Keratinocyte (primary cell): Measurements from ENCODE around the gene ZNF662. TPM values are rescaled to one million over a fixed set of nuclear protein-coding genes. Genes with fewer than 3 reads are reported as not detected.

Experiments used
- DNase-seq: peaks from one replicate; pipeline ENCODE4 v3.0.0-alpha.2; 2011; ENCODE audit warnings: low read depth, missing footprints, low spot score
- FAIRE-seq: peaks from 2 replicates; lab custom pipeline; 2011; peaks lifted over from hg19 to GRCh38; lab: Jason Lieb, UNC
- H2AFZ ChIP-seq: 2 replicates; pipeline ENCODE4 v1.6.0; 2012; ENCODE audit warnings: low read length, control low read depth, inconsistent platforms; ENCODE audit not compliant: control insufficient read depth
- H3K27ac ChIP-seq: 2 replicates; pipeline ENCODE4 v1.5.1; 2011; ENCODE audit warnings: low read length; ENCODE audit not compliant: control insufficient read depth, insufficient read depth
- H3K27me3 ChIP-seq: 3 replicates; pipeline ENCODE4 v1.6.0; 2011; ENCODE audit warnings: low read length; ENCODE audit not compliant: control insufficient read depth, insufficient read depth; ENCODE audit errors: extremely low read depth
- H3K36me3 ChIP-seq, 2 experiments: 2 replicates in 1 of 2; 3 replicates in 1 of 2; pipeline ENCODE4 v1.5.1; 2011; ENCODE audit warnings: low read length in 2 of 2, mild to moderate bottlenecking in 1 of 2; ENCODE audit not compliant: control insufficient read depth in 2 of 2, insufficient read depth in 2 of 2; ENCODE audit errors: extremely low read depth in 1 of 2
- H3K4me1 ChIP-seq: 3 replicates; pipeline ENCODE4 v1.5.1; 2011; ENCODE audit warnings: low read length; ENCODE audit not compliant: control insufficient read depth, insufficient read depth; ENCODE audit errors: extremely low read depth
- H3K4me2 ChIP-seq: 3 replicates; pipeline ENCODE4 v1.6.0; 2011; ENCODE audit warnings: low read depth, low read length; ENCODE audit not compliant: control insufficient read depth, insufficient read depth; ENCODE audit errors: extremely low read depth
- H3K4me3 ChIP-seq, 3 experiments: fragments of 200-600 bp in 1 of 3; sonication (generic) in 1 of 3; 2 replicates in 2 of 3; 3 replicates in 1 of 3; pipeline ENCODE4 v1.5.1; 2011 to 2016; ENCODE audit warnings: low read length in 3 of 3, mild to moderate bottlenecking in 3 of 3, control low read depth in 2 of 3, inconsistent platforms in 1 of 3, low read depth in 1 of 3, mixed read lengths in 1 of 3, mixed run types in 1 of 3, moderate library complexity in 1 of 3; ENCODE audit not compliant: control insufficient read depth in 2 of 3, insufficient read depth in 2 of 3; ENCODE audit errors: extremely low read depth in 1 of 3
- H3K79me2 ChIP-seq: 2 replicates; pipeline ENCODE4 v1.6.0; 2012; ENCODE audit warnings: low read length; ENCODE audit not compliant: control insufficient read depth, insufficient read depth
- H3K9ac ChIP-seq: 3 replicates; pipeline ENCODE4 v1.6.0; 2011; ENCODE audit warnings: low read length; ENCODE audit not compliant: control insufficient read depth, insufficient read depth; ENCODE audit errors: extremely low read depth
- H3K9me1 ChIP-seq: 3 replicates; pipeline ENCODE4 v1.6.0; 2011; ENCODE audit warnings: low read length; ENCODE audit not compliant: control insufficient read depth, insufficient read depth; ENCODE audit errors: extremely low read depth
- H3K9me3 ChIP-seq: 2 replicates; pipeline ENCODE4 v1.5.1; 2012; ENCODE audit warnings: low read depth, low read length; ENCODE audit not compliant: control insufficient read depth
- H4K20me1 ChIP-seq: 3 replicates; pipeline ENCODE4 v1.6.0; 2011; ENCODE audit warnings: low read length; ENCODE audit not compliant: control insufficient read depth, insufficient read depth; ENCODE audit errors: extremely low read depth
- CTCF ChIP-seq, 3 experiments: IDR thresholded peaks in 1 of 3; conservative IDR thresholded peaks in 1 of 3; optimal IDR thresholded peaks in 1 of 3; 2 replicates in 2 of 3; 3 replicates in 1 of 3; pipeline versions ENCODE3 to v1.5.1; 2011; ENCODE audit warnings: low read length in 3 of 3, mild to moderate bottlenecking in 3 of 3, moderate library complexity in 2 of 3, control low read depth in 1 of 3, inconsistent platforms in 1 of 3; ENCODE audit not compliant: insufficient read depth in 2 of 3; ENCODE audit errors: extremely low read depth in 1 of 3
- EZH2 ChIP-seq: IDR thresholded peaks from one replicate; pipeline ENCODE4 v1.6.1; 2012; ENCODE audit warnings: inconsistent platforms, mild to moderate bottlenecking, low read length, moderate library complexity
- dilution Hi-C: fragments of 300-500 bp; cut with MboI; formaldehyde crosslinking; loops from one replicate; pipeline ENCODE4 v1.7.0; 2020; ENCODE audit warnings: low sequenced_read_pairs; ENCODE audit not compliant: extremely low pct_ligation_motif_present
- polyA plus RNA-seq, 5 experiments: library from polyadenylated mRNA; depleted of rRNA in 3 of 5; stranded (reverse) in 3 of 5; stranded (forward) in 1 of 5; unstranded in 1 of 5; fragments of >200 nt; gene quantifications; 1 replicate in 1 of 5; 2 replicates in 3 of 5; 3 replicates in 1 of 5; pipeline versions ENCODE4 v1.2.1 to v1.2.3, GENCODE V29; 2011 to 2012; ENCODE audit warnings: missing spikeins in 2 of 5, low read depth in 1 of 5, low replicate concordance in 1 of 5

ZNF662 gene
- polyA plus RNA-seq, 1 donor (not counting 4 experiments of a cell fraction or from before 2014, with no cell fraction given), result 1.4 TPM

GRCh38 chr3:42894698-42895579 lies 11.0 kb upstream of the ZNF662 start:
- no peaks in the 10 kb centered on the region for H3K79me2 ChIP-seq
- H3K9me3 ChIP-seq, result no peaks in the 10 kb centered on the region
- H3K9ac ChIP-seq, result no peak overlapping the region
- no peak overlapping the region for H2AFZ ChIP-seq
- H3K4me3 ChIP-seq, result no peak overlapping the region
- H4K20me1 ChIP-seq, result no peaks in the 10 kb centered on the region
- H3K27me3 ChIP-seq, result no peaks in the 10 kb centered on the region
- H3K9me1 ChIP-seq, result no peaks in the 10 kb centered on the region
- no peak for TF ChIP-seq CTCF (optimal IDR thresholded peaks at IDR 0.05 in 1 of 3, IDR thresholded peaks at IDR 0.05 in 1 of 3, conservative IDR thresholded peaks at IDR 0.05 in 1 of 3; ENCODE audit: extremely low read depth in 1 of 3, insufficient read depth in 2 of 3, low read length in 3 of 3)
- no peak for TF ChIP-seq EZH2
- H3K4me2 ChIP-seq, result no peak overlapping the region
- DNase-seq (no peak), FAIRE-seq (no peak)
- no peak overlapping the region for H3K27ac ChIP-seq
- no peaks in the 10 kb centered on the region for H3K36me3 ChIP-seq
- dilution Hi-C loops, result no loop called here
- H3K4me1 ChIP-seq, result no peaks in the 10 kb centered on the region

- FAIRE-seq, result no peak
- no peaks in the 10 kb centered on the region for H3K9me1 ChIP-seq
These were observed 10.4 kb upstream of the ZNF662 start for GRCh38 chr3:42895580-42895868.

More at GRCh38 chr3:42895580-42895868, 10.4 kb upstream of the ZNF662 start:
- no peak overlapping the region for H3K4me3 ChIP-seq
- no peak overlapping the region for H3K9ac ChIP-seq
- H2AFZ ChIP-seq, result no peak overlapping the region
- H3K36me3 ChIP-seq, result no peaks in the 10 kb centered on the region
- H4K20me1 ChIP-seq, result no peaks in the 10 kb centered on the region
- peaks cover 5% of the 10 kb centered on the region for H3K4me1 ChIP-seq
- H3K79me2 ChIP-seq, result no peaks in the 10 kb centered on the region
- dilution Hi-C loops, result no loop called here
- no peak overlapping the region for H3K4me2 ChIP-seq
- no peaks in the 10 kb centered on the region for H3K27me3 ChIP-seq
- H3K9me3 ChIP-seq, result no peaks in the 10 kb centered on the region
- no peak for TF ChIP-seq CTCF (optimal IDR thresholded peaks at IDR 0.05 in 1 of 3, IDR thresholded peaks at IDR 0.05 in 1 of 3, conservative IDR thresholded peaks at IDR 0.05 in 1 of 3; ENCODE audit: extremely low read depth in 1 of 3, insufficient read depth in 2 of 3, low read length in 3 of 3)
- TF ChIP-seq EZH2, result no peak
- DNase-seq, result no peak
- H3K27ac ChIP-seq, result no peak overlapping the region
